ENCODE measurements around the gene DHFR.

DNA sequence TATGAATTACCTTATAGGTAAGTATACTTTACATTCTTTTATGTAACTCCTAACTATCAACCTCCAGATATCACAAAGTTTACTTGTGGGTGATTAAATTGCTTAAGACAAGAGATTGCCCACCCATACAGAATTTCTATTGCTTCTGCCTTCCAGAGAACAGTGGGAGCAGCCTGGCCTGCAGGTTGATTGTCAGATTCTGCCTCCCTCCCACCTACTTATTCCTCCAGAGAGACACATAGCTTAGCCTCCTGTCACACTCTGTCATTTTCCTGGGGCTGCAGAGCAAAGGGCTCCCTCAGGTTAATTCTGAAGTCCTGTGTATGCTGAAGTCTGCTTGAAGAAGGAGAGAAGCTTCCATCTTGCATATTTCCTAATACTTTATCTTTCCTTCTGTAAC lies 48.5 kb upstream of the DHFR start:
- no peak for TF ChIP-seq POLR2A (IDR thresholded peaks at IDR 0.05)
- TF ChIP-seq, protein P1, sequence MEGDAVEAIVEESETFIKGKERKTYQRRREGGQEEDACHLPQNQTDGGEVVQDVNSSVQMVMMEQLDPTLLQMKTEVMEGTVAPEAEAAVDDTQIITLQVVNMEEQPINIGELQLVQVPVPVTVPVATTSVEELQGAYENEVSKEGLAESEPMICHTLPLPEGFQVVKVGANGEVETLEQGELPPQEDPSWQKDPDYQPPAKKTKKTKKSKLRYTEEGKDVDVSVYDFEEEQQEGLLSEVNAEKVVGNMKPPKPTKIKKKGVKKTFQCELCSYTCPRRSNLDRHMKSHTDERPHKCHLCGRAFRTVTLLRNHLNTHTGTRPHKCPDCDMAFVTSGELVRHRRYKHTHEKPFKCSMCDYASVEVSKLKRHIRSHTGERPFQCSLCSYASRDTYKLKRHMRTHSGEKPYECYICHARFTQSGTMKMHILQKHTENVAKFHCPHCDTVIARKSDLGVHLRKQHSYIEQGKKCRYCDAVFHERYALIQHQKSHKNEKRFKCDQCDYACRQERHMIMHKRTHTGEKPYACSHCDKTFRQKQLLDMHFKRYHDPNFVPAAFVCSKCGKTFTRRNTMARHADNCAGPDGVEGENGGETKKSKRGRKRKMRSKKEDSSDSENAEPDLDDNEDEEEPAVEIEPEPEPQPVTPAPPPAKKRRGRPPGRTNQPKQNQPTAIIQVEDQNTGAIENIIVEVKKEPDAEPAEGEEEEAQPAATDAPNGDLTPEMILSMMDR (IDR thresholded peaks at IDR 0.05) = no peak

Data from body of pancreas (tissue), 4 donors.